Measurements from ENCODE around the gene ESPN. TPM values are rescaled to one million over a fixed set of nuclear protein-coding genes. Genes with fewer than 3 reads are reported as not detected.
A peak's percentile ranks its signal among the peaks of the same experiment; 100 is the strongest.

Gene ESPN
- total RNA-seq, 4 donors from 2014 or later, result 0.47 to 0.92 (median 0.81) TPM; not detected in 1

GRCh38 chr1:6484826-6485167 is 60.2 kb downstream of the ESPN start:
- Histone ChIP-seq H3K4me3 (peak overlapping the region in 1 of 2 donors; percentile 52), H3K27ac (peak overlapping the region in 3 of 4 donors; percentile 31 to 69 (median 51)), H3K9me3 (no peaks in the 10 kb centered on the region), H3K4me1 (peaks cover 0 to 38% (median 11%) of the 10 kb centered on the region in 3 donors), H3K27me3 (peaks cover 33% of the 10 kb centered on the region), H3K36me3 (no peaks in the 10 kb centered on the region)
- 24% methylated on average over 2 of the region's 13 CpGs; no CpG with 5 or more reads in 1 of the 2 donors for WGBS, 2 donors (ENCODE audit: low coverage in 1 of 2)
- ATAC-seq, result no peak
- TF ChIP-seq POLR2AphosphoS5 (IDR thresholded peaks at IDR 0.05), result no peak
- TF ChIP-seq POLR2A (IDR thresholded peaks at IDR 0.05), result no peak

GRCh38 chr1:6485168-6486101 is 60.9 kb downstream of the ESPN start:
- peak overlapping the region; percentile 2 to 52 for H3K4me3 ChIP-seq
- ATAC-seq, result no peak
- H3K9me3 ChIP-seq, result no peaks in the 10 kb centered on the region
- peaks cover 33% of the 10 kb centered on the region for H3K27me3 ChIP-seq
- H3K27ac ChIP-seq, result peak overlapping the region in 3 of 4 donors; percentile 31 to 69 (median 51)
- H3K4me1 ChIP-seq, result peaks cover 0 to 44% (median 16%) of the 10 kb centered on the region in 3 donors
- no peaks in the 10 kb centered on the region for H3K36me3 ChIP-seq
- no CpG with 5 or more reads among the region's 80 CpGs for WGBS, 2 donors (ENCODE audit: low coverage in 1 of 2)
- no peak for TF ChIP-seq EP300 (IDR thresholded peaks at IDR 0.05)
- no peak for TF ChIP-seq CTCF (IDR thresholded peaks at IDR 0.05)
- no peak for TF ChIP-seq POLR2AphosphoS5 (IDR thresholded peaks at IDR 0.05)
- TF ChIP-seq POLR2A (IDR thresholded peaks at IDR 0.05), result no peak

GRCh38 chr1:6486433-6487011 is 61.9 kb downstream of the ESPN start:
- Histone ChIP-seq H3K9me3 (no peaks in the 10 kb centered on the region), H3K27me3 (peaks cover 33% of the 10 kb centered on the region), H3K4me1 (peaks cover 0 to 55% (median 24%) of the 10 kb centered on the region in 3 donors), H3K27ac (peak overlapping the region in 1 of 4 donors; percentile 69), H3K36me3 (no peaks in the 10 kb centered on the region), H3K4me3 (peak overlapping the region in 1 of 2 donors; percentile 52)
- WGBS, 2 donors (ENCODE audit: low coverage in 1 of 2), result 20% methylated on average over 1 of the region's 15 CpGs; no CpG with 5 or more reads in 1 of the 2 donors
- no peak for TF ChIP-seq POLR2AphosphoS5 (IDR thresholded peaks at IDR 0.05)
- no peak for TF ChIP-seq POLR2A (IDR thresholded peaks at IDR 0.05)
- peak in 3 of 4 experiments; percentile 71 to 86 (median 83) for TF ChIP-seq CTCF (IDR thresholded peaks at IDR 0.05)
- TF ChIP-seq EP300 (IDR thresholded peaks at IDR 0.05), result no peak
- peak; percentile 68 for ATAC-seq

GRCh38 chr1:6487804-6488484 is 63.4 kb downstream of the ESPN start:
- Histone ChIP-seq H3K4me1 (peaks cover 0 to 64% (median 27%) of the 10 kb centered on the region in 3 donors), H3K27ac (no peak overlapping the region), H3K9me3 (no peaks in the 10 kb centered on the region), H3K27me3 (peaks cover 33% of the 10 kb centered on the region), H3K36me3 (no peaks in the 10 kb centered on the region), H3K4me3 (no peak overlapping the region)
- no peak for TF ChIP-seq CTCF (IDR thresholded peaks at IDR 0.05)
- TF ChIP-seq POLR2AphosphoS5 (IDR thresholded peaks at IDR 0.05), result no peak
- no peak for TF ChIP-seq EP300 (IDR thresholded peaks at IDR 0.05)
- TF ChIP-seq POLR2A (IDR thresholded peaks at IDR 0.05), result no peak
- WGBS, 2 donors (ENCODE audit: low coverage in 1 of 2), result 80 to 85% methylated on average over 1 to 4 of the region's 14 CpGs
- no peak for ATAC-seq

Data from gastroesophageal sphincter (tissue), 4 donors.